WTC11 (cell line): Measurements from ENCODE around the gene MCL1. TPM values are rescaled to one million over a fixed set of nuclear protein-coding genes. Genes with fewer than 3 reads are reported as not detected.
A peak's percentile ranks its signal among the peaks of the same experiment; 100 is the strongest.

ENCODE experiments used
- ATAC-seq: fragments of 200-7000 bp; cut with Tn5 transposase; 2 replicates; pipeline ENCODE4 v1.10.0; 2021; ENCODE audit warnings: mild to moderate bottlenecking, moderate library complexity
- CTCF ChIA-PET: fragments of 300-600 bp; sonication (Branson Sonifier 250); formaldehyde crosslinking; loops from one replicate; lab custom pipeline; 2021; ENCODE audit warnings: antibody characterized with exemption; lab: Charles Lee
- POLR2A ChIA-PET: fragments of 350-600 bp; sonication (Branson Sonifier 250); formaldehyde crosslinking; loops from one replicate; lab custom pipeline; 2021; ENCODE audit warnings: antibody characterized with exemption; lab: Charles Lee
- DNase-seq: peaks from one replicate; pipeline ENCODE4 v3.0.0; 2021; ENCODE audit warnings: low spot score
- H3K27ac Mint-ChIP-seq: 2 replicates; pipeline ENCODE4 v1.8.0; 2021; ENCODE audit warnings: mixed read lengths
- H3K27me3 Mint-ChIP-seq: 2 replicates; pipeline ENCODE4 v1.8.0; 2021; ENCODE audit warnings: low read depth, mild to moderate bottlenecking, moderate library complexity, mixed read lengths
- H3K36me3 Mint-ChIP-seq: 2 replicates; pipeline ENCODE4 v1.8.0; 2021; ENCODE audit warnings: mixed read lengths
- H3K4me1 Mint-ChIP-seq: 2 replicates; pipeline ENCODE4 v1.8.0; 2022; ENCODE audit warnings: mixed read lengths
- H3K4me3 Mint-ChIP-seq: 2 replicates; pipeline ENCODE4 v1.8.0; 2021; ENCODE audit warnings: mild to moderate bottlenecking, moderate library complexity, mixed read lengths
- H3K9me3 Mint-ChIP-seq: 2 replicates; pipeline ENCODE4 v1.8.0; 2021; ENCODE audit warnings: mixed read lengths
- EMX1 ChIP-seq: fragments of 250-450 bp; sonication (Bioruptor Pico); IDR thresholded peaks from 2 replicates; pipeline ENCODE4 v1.8.0; 2021; ENCODE audit warnings: mild to moderate bottlenecking
- FOXP1 ChIP-seq: sonication (generic); formaldehyde crosslinking; IDR thresholded peaks from 2 replicates; pipeline ENCODE4 v1.8.0; 2022; ENCODE audit warnings: missing genetic modification reagents, mild to moderate bottlenecking, moderate library complexity, borderline replicate concordance
- GRHL2 ChIP-seq: fragments of 250-450 bp; sonication (Bioruptor Pico); IDR thresholded peaks from 2 replicates; pipeline ENCODE4 v1.8.0; 2022; ENCODE audit warnings: mild to moderate bottlenecking, moderate library complexity; ENCODE audit not compliant: insufficient replicate concordance, severe bottlenecking
- SP1 ChIP-seq: sonication (generic); formaldehyde crosslinking; conservative IDR thresholded peaks from 2 replicates; pipeline ENCODE4 v1.8.1; 2022; ENCODE audit warnings: missing genetic modification reagents
- TEAD1 ChIP-seq: sonication (generic); formaldehyde crosslinking; IDR thresholded peaks from 2 replicates; pipeline ENCODE4 v1.8.0; 2022; ENCODE audit warnings: mild to moderate bottlenecking, missing genetic modification reagents
- ZBTB21 ChIP-seq: sonication (generic); formaldehyde crosslinking; IDR thresholded peaks from 2 replicates; pipeline ENCODE4 v1.8.1; 2023; ENCODE audit warnings: mild to moderate bottlenecking, missing genetic modification reagents, borderline replicate concordance
- ZNF671 ChIP-seq: fragments of 250-450 bp; sonication (Bioruptor Pico); IDR thresholded peaks from 2 replicates; pipeline ENCODE4 v1.8.0; 2021; ENCODE audit warnings: mild to moderate bottlenecking
- total RNA-seq: library from RNA; stranded (reverse); gene quantifications from 3 replicates; pipeline ENCODE4 v1.2.3, GENCODE V29; 2021
- TF ChIP-seq, protein P1 (sequence below): sonication (generic); formaldehyde crosslinking; IDR thresholded peaks from 2 replicates; pipeline ENCODE4 v1.8.1; 2023; ENCODE audit warnings: mild to moderate bottlenecking, moderate library complexity, missing genetic modification reagents
- TF ChIP-seq, protein P2 (sequence below): sonication (generic); formaldehyde crosslinking; IDR thresholded peaks from 2 replicates; pipeline ENCODE4 v1.8.1; 2023; ENCODE audit warnings: mild to moderate bottlenecking, missing genetic modification reagents
- TF ChIP-seq, protein P3 (sequence below): fragments of 250-450 bp; sonication (Bioruptor Pico); IDR thresholded peaks from 2 replicates; pipeline ENCODE4 v1.9.0; 2021; ENCODE audit warnings: mild to moderate bottlenecking
- TF ChIP-seq, protein P4 (sequence below): sonication (generic); formaldehyde crosslinking; IDR thresholded peaks from 2 replicates; pipeline ENCODE4 v1.8.0; 2022; ENCODE audit warnings: mild to moderate bottlenecking, missing genetic modification reagents
- TF ChIP-seq, protein P5 (sequence below): sonication (generic); formaldehyde crosslinking; IDR thresholded peaks from 2 replicates; pipeline ENCODE4 v1.8.0; 2022; ENCODE audit warnings: mild to moderate bottlenecking, missing genetic modification reagents

The MCL1 gene
- total RNA-seq, 1 experiment from 2014 or later, result 191 TPM

DNA sequence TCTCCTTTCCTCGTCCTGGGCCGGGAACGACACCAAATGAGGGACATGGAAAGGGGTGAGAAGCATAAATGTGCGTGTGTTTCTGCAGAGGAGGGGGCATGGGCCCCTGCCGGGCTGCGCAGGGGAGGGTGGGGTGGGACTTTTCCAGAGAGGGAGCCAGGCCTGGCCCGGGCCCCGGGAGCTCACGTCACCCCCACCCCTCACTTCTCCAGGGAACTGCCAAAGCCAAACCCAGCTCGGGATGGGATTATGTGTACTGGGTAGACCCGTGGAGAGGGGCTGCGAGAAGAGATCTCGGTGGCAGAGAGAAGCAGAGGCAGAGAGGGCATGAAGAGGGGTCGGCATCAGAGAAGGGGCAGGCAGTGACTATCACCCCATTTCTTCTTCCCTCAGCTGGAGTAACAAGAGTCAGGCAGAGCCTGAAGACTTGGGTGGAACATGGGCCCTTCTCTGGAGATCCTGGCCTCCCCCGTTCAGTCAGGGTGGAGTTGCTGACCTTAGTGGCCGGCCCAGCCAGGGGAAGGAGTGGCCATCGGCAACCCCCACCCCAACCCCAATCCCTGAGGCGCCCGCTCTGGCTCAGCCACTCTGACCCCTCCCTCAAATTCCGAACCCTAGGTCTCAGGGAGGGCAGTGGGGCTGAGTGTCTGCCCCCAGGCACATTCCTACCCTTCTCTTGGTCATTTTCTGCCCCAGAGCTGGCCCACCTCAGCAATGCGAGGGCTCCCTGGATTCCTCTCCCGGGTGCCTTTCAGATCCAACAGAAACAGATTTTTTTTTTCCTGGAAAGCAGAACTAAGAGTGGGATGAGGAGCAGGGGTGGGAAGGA, 29.0 kb downstream of the MCL1 start (continued):
- TF ChIP-seq, protein P1, sequence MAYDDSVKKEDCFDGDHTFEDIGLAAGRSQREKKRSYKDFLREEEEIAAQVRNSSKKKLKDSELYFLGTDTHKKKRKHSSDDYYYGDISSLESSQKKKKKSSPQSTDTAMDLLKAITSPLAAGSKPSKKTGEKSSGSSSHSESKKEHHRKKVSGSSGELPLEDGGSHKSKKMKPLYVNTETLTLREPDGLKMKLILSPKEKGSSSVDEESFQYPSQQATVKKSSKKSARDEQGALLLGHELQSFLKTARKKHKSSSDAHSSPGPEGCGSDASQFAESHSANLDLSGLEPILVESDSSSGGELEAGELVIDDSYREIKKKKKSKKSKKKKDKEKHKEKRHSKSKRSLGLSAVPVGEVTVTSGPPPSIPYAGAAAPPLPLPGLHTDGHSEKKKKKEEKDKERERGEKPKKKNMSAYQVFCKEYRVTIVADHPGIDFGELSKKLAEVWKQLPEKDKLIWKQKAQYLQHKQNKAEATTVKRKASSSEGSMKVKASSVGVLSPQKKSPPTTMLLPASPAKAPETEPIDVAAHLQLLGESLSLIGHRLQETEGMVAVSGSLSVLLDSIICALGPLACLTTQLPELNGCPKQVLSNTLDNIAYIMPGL (CRISPR knock-in tag), result no peak
- TF ChIP-seq, protein P2, sequence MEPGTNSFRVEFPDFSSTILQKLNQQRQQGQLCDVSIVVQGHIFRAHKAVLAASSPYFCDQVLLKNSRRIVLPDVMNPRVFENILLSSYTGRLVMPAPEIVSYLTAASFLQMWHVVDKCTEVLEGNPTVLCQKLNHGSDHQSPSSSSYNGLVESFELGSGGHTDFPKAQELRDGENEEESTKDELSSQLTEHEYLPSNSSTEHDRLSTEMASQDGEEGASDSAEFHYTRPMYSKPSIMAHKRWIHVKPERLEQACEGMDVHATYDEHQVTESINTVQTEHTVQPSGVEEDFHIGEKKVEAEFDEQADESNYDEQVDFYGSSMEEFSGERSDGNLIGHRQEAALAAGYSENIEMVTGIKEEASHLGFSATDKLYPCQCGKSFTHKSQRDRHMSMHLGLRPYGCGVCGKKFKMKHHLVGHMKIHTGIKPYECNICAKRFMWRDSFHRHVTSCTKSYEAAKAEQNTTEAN, result no peak
- no peak for TF ChIP-seq TEAD1 (CRISPR knock-in tag)
- TF ChIP-seq, all 79 proteins: peak for 0

DNA sequence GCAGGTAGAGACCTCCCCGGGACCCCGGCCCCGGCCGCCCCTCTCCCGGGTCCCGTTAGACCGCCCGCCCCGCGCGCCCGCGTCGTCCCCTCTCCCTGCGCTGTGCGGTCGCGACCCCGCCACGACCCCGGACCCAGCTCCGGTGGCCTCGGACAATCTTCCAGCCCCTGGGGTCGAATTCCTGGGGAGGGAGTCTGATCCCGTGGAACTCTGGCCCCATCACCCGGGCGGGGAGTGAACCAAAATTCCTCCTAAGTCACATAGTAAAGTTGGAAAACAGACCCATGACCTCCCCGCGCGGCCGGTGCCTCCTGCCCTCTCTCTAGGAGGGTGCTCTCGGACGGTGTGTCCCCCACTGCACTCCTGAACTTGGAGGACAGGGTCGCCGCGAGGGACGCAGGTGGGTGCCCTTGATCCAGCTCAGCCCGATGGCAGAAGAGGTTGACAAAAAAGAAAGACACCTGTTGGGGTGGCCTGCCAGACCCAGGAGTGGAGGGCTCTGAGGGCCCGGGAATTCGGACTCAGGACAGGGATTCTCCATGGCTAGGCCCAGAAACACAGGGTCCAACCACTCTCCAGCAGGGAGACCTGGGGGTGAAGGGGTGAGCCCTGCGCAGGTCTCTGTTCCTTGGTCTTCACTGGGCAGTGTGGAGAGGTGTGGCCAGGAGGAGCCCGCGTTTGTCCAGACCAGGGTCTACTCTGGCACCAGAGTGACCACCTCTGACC, 29.8 kb downstream of the MCL1 start:
- H3K36me3 Mint-ChIP-seq, result no peaks in the 10 kb centered on the region
- DNase-seq (peak; percentile 65), ATAC-seq (peak; percentile 7)
- CTCF ChIA-PET, result interaction anchor here (1.3 to 8.2 kb wide), 3 partner anchors 10 to 34 kb away, joined by 3 to 124 read pairs (median 97); partner anchors contain the start of gene FALEC
- no peak overlapping the region for H3K27ac Mint-ChIP-seq
- H3K9me3 Mint-ChIP-seq, result no peaks in the 10 kb centered on the region
- TF ChIP-seq, protein P2, result no peak
- no peak for TF ChIP-seq EMX1 (CRISPR knock-in tag)
- no peak for TF ChIP-seq GRHL2
- 0 out of 2 replicates have a peak, but pooled peaks have one; percentile 2 for TF ChIP-seq SP1 (CRISPR knock-in tag)
- H3K4me3 Mint-ChIP-seq, result peak overlapping the region; percentile 80
- peaks cover 43% of the 10 kb centered on the region for H3K27me3 Mint-ChIP-seq
- POLR2A ChIA-PET, result interaction anchor here (0.6 to 1.4 kb wide), 6 partner anchors 9 to 198 kb away, joined by 3 to 5 read pairs (median 4); partner anchors contain the start of gene RPRD2
- peaks cover 25% of the 10 kb centered on the region for H3K4me1 Mint-ChIP-seq

DNA sequence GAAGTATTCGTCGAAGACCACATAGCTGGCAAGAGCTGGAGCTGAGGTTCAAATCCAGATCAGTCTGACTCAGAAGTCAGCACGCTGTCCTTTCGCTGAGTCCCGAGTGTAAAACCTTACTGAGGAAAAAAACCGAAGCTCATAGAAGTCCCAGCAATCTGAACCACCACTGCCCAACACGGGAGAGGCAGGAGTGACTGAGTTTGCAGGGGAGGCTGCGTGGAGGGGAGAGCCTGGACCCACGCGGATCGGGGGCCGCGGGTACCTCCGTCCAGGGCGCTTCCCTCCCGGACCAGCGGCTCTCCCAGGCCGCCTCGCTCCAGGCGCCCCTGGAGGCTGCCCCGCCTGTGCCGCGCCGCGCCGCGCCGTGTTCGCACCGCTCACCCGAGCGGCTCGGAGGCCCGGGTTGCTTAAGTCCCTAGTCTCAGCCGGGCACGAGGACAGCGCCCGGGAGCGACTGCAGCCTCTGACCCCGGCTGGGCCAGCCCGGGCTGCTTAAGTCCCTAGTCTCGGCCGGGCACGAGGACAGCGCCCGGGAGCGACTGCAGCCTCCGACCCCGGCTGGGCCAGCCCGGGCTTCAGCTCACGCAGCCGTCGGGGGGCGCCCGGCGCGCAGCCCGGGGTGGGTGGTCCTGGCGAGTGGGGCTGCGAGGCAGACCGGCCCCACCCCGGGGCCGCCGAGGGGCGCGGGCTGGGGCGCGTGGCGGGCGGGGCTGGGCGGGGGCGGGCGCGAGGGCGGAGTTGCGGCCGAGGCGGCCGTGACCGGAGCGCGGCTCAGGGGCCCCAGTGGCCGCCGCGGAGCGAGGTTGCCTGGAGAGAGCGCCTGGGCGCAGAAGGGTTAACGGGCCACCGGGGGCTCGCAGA, 30.5 kb downstream of the MCL1 start, which contains the start of gene ADAMTSL4:
Gene ADAMTSL4, plus strand, starts transcription at position 777 of the 864 bp plus-strand sequence. CDS start 2,881 bp downstream, outside the sequence.
- POLR2A ChIA-PET, result interaction anchor here (0.6 to 1.4 kb wide), 6 partner anchors 10 to 185 kb away, joined by 3 to 5 read pairs (median 4); partner anchors contain the start of genes FALEC and RPRD2
- peaks cover 25% of the 10 kb centered on the region for H3K4me1 Mint-ChIP-seq

More for the DNA sequence above, 30.5 kb downstream of the MCL1 start, which contains the start of gene ADAMTSL4:
- Mint-ChIP-seq H3K27ac (no peak within 1 kb of the TSS), H3K36me3 (no peaks in the 10 kb centered on the region), H3K27me3 (peaks cover 43% of the 10 kb centered on the region), H3K9me3 (no peaks in the 10 kb centered on the region), H3K4me3 (peak within 1 kb of the TSS; percentile 80)
- DNase-seq (peak; percentile 63), ATAC-seq (peak; percentile 63)
- CTCF ChIA-PET, result interaction anchor here (1.8 to 8.2 kb wide), 3 partner anchors 11 to 32 kb away, joined by 5 to 124 read pairs (median 97); no protein-coding TSS in a partner anchor
- TF ChIP-seq SP1 (CRISPR knock-in tag), result 0 out of 2 replicates have a peak, but pooled peaks have one; percentile 14
- TF ChIP-seq FOXP1 (CRISPR knock-in tag), result no peak
- TF ChIP-seq, protein P1 (CRISPR knock-in tag), result peak; percentile 37; the same call in 1 of the 2 replicates
- TF ChIP-seq, protein P3, sequence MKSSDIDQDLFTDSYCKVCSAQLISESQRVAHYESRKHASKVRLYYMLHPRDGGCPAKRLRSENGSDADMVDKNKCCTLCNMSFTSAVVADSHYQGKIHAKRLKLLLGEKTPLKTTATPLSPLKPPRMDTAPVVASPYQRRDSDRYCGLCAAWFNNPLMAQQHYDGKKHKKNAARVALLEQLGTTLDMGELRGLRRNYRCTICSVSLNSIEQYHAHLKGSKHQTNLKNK (CRISPR knock-in tag), result no peak
- TF ChIP-seq, protein P4, sequence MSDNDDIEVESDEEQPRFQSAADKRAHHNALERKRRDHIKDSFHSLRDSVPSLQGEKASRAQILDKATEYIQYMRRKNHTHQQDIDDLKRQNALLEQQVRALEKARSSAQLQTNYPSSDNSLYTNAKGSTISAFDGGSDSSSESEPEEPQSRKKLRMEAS (CRISPR knock-in tag), result peak; percentile 45; the same call in 1 of the 2 replicates
- TF ChIP-seq, protein P5, sequence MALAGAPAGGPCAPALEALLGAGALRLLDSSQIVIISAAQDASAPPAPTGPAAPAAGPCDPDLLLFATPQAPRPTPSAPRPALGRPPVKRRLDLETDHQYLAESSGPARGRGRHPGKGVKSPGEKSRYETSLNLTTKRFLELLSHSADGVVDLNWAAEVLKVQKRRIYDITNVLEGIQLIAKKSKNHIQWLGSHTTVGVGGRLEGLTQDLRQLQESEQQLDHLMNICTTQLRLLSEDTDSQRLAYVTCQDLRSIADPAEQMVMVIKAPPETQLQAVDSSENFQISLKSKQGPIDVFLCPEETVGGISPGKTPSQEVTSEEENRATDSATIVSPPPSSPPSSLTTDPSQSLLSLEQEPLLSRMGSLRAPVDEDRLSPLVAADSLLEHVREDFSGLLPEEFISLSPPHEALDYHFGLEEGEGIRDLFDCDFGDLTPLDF, result no peak
- no peak for TF ChIP-seq ZNF671
- no peak for TF ChIP-seq ZBTB21 (CRISPR knock-in tag)
